LNCaP clone FGC (cell line): Measurements from ENCODE around the gene COMMD4.
"Not testable (repeated sequence)": the region's sequence is repeated elsewhere in the genome, so short reads cannot be mapped to it uniquely, and the experiment has no call there.

ENCODE experiments used
- DNase-seq: peaks from one replicate; pipeline ENCODE4 v3.0.0-alpha.2; 2011; ENCODE audit warnings: low read depth
- H3K4me3 ChIP-seq: 2 replicates; pipeline ENCODE4 v1.5.1; 2011; ENCODE audit warnings: mild to moderate bottlenecking, low read depth, low read length, control low read depth
- CTCF ChIP-seq: IDR thresholded peaks from 2 replicates; pipeline ENCODE4 v1.5.1; 2012; ENCODE audit warnings: mild to moderate bottlenecking; ENCODE audit not compliant: control insufficient read depth, insufficient read depth; ENCODE audit errors: extremely low read depth

COMMD4 gene

GRCh38 chr15:75327005-75327404 lies 8.9 kb upstream of the COMMD4 start:
- TF ChIP-seq CTCF = no peak
- H3K4me3 ChIP-seq = no peak overlapping the region
- DNase-seq = no peak

GRCh38 chr15:75327491-75327890 lies 8.4 kb upstream of the COMMD4 start:
- DNase-seq = no peak
- TF ChIP-seq CTCF = no peak
- no peak overlapping the region for H3K4me3 ChIP-seq

- H3K4me3 ChIP-seq = no peak overlapping the region
- no peak for TF ChIP-seq CTCF
- no peak for DNase-seq
Measured at GRCh38 chr15:75328493-75329314, 7.2 kb upstream of the COMMD4 start.

GRCh38 chr15:75329571-75329970 lies 6.3 kb upstream of the COMMD4 start:
- DNase-seq = no peak
- no peak overlapping the region for H3K4me3 ChIP-seq
- TF ChIP-seq CTCF = no peak

GRCh38 chr15:75332093-75332492 lies 3.8 kb upstream of the COMMD4 start:
- DNase-seq, H3K4me3 ChIP-seq: not testable (repeated sequence)

GRCh38 chr15:75333654-75334419 lies 2.0 kb upstream of the COMMD4 start:
- DNase-seq, H3K4me3 ChIP-seq: not testable (repeated sequence)

- DNase-seq = no peak
- peak overlapping the region; percentile 95 for H3K4me3 ChIP-seq
- no peak for TF ChIP-seq CTCF
Measured at GRCh38 chr15:75335313-75335704, 554 bp upstream of the COMMD4 start.
